Right atrium auricular region (tissue), 2 donors: ENCODE data around the gene RHBDL3. TPM values are rescaled to one million over a fixed set of nuclear protein-coding genes. Genes with fewer than 3 reads are reported as not detected.

Experiments
- DNase-seq: peaks from one replicate; pipeline ENCODE4 v3.0.0-alpha.2; 2019; ENCODE audit warnings: low spot score
- H3K27ac ChIP-seq, 2 donors: fragments of 200-600 bp; sonication (generic); 1 replicate in 1 of 2; 2 replicates in 1 of 2; pipeline ENCODE4 v1.5.1; 2016 to 2019
- H3K27me3 ChIP-seq, 2 donors: fragments of 200-600 bp; sonication (generic); one replicate each; pipeline versions ENCODE4 v1.5.1 to v1.6.0; 2017 to 2019
- H3K36me3 ChIP-seq: fragments of 200-600 bp; sonication (generic); one replicate; pipeline ENCODE4 v1.5.1; 2016
- H3K4me1 ChIP-seq, 2 donors: fragments of 200-600 bp; sonication (generic); one replicate each; pipeline versions ENCODE4 v1.5.1 to v1.6.0; 2017 to 2019
- H3K4me3 ChIP-seq, 2 donors: fragments of 200-600 bp; sonication (generic); 1 replicate in 1 of 2; 2 replicates in 1 of 2; pipeline ENCODE4 v1.5.1; 2017 to 2019; ENCODE audit warnings: mild to moderate bottlenecking in 1 of 2, moderate library complexity in 1 of 2
- H3K9me3 ChIP-seq, 2 donors: fragments of 200-600 bp; sonication (generic); one replicate each; pipeline ENCODE4 v1.5.1; 2019
- CTCF ChIP-seq, 2 donors: fragments of 200-600 bp; sonication (generic); IDR thresholded peaks; one replicate each; pipeline ENCODE4 v1.5.1; 2019; ENCODE audit warnings: antibody characterized with exemption in 2 of 2
- total RNA-seq, 2 donors: library from RNA; depleted of rRNA; stranded (reverse); fragments of >200 nt; gene quantifications; one replicate each; pipeline ENCODE4 v1.1.0, GENCODE V29; 2016

RHBDL3 gene
- total RNA-seq, 2 donors from 2014 or later, result 18.0 to 19.2 TPM

GRCh38 chr17:32320847-32321246 lies 55.2 kb downstream of the RHBDL3 start:
- Histone ChIP-seq H3K36me3 (no peaks in the 10 kb centered on the region), H3K27me3 (no peaks in the 10 kb centered on the region), H3K4me1 (no peaks in the 10 kb centered on the region), H3K27ac (no peak overlapping the region), H3K9me3 (no peaks in the 10 kb centered on the region), H3K4me3 (no peak overlapping the region)
- no peak for TF ChIP-seq CTCF (IDR thresholded peaks at IDR 0.05)
- DNase-seq, result no peak

GRCh38 chr17:32323046-32323445 lies 57.4 kb downstream of the RHBDL3 start:
- Histone ChIP-seq H3K36me3 (no peaks in the 10 kb centered on the region), H3K9me3 (no peaks in the 10 kb centered on the region), H3K27me3 (no peaks in the 10 kb centered on the region), H3K4me1 (no peaks in the 10 kb centered on the region), H3K4me3 (no peak overlapping the region), H3K27ac (no peak overlapping the region)
- DNase-seq, result no peak
- TF ChIP-seq CTCF (IDR thresholded peaks at IDR 0.05), result no peak

- DNase-seq, result no peak
- no peaks in the 10 kb centered on the region for H3K9me3 ChIP-seq
- H3K27me3 ChIP-seq, result no peaks in the 10 kb centered on the region
- H3K4me1 ChIP-seq, result no peaks in the 10 kb centered on the region
- no peak overlapping the region for H3K27ac ChIP-seq
- TF ChIP-seq CTCF (IDR thresholded peaks at IDR 0.05), result no peak
- no peaks in the 10 kb centered on the region for H3K36me3 ChIP-seq
- peak overlapping the region in 1 of 2 donors; percentile 2 for H3K4me3 ChIP-seq
Observed at GRCh38 chr17:32323811-32324491, 58.3 kb downstream of the RHBDL3 start.

GRCh38 chr17:32327911-32328310 lies 62.3 kb downstream of the RHBDL3 start:
- Histone ChIP-seq H3K27me3 (no peaks in the 10 kb centered on the region), H3K27ac (no peak overlapping the region)
- no peak for TF ChIP-seq CTCF (IDR thresholded peaks at IDR 0.05)

GRCh38 chr17:32330147-32330546 lies 64.5 kb downstream of the RHBDL3 start:
- Histone ChIP-seq H3K4me1 (no peaks in the 10 kb centered on the region), H3K27ac (no peak overlapping the region), H3K27me3 (no peaks in the 10 kb centered on the region), H3K4me3 (no peak overlapping the region), H3K36me3 (peaks cover 16% of the 10 kb centered on the region), H3K9me3 (no peaks in the 10 kb centered on the region)
- TF ChIP-seq CTCF (IDR thresholded peaks at IDR 0.05), result no peak
- DNase-seq, result no peak

More at GRCh38 chr17:32327911-32328310, 62.3 kb downstream of the RHBDL3 start:
- H3K9me3 ChIP-seq, result no peaks in the 10 kb centered on the region
- DNase-seq, result no peak
- no peaks in the 10 kb centered on the region for H3K4me1 ChIP-seq
- H3K36me3 ChIP-seq, result no peaks in the 10 kb centered on the region
- no peak overlapping the region for H3K4me3 ChIP-seq
